Right lobe of liver (tissue), 4 donors: ENCODE measurements around the gene FAM168B.

Source experiments
- CTCF ChIP-seq, 4 donors: fragments of 200-600 bp in 3 of 4; fragments of 450-650 bp in 1 of 4; IDR thresholded peaks; one replicate each; pipeline versions ENCODE4 v1.5.1 to v1.8.0; 2016 to 2022; ENCODE audit warnings: antibody characterized with exemption in 4 of 4, mild to moderate bottlenecking in 2 of 4
- POLR2A ChIP-seq: fragments of 450-650 bp; IDR thresholded peaks from one replicate; pipeline ENCODE4 v1.6.1; 2017; ENCODE audit warnings: antibody characterized with exemption, mild to moderate bottlenecking
- donor health status: DM: no; HTN: no; CAD: no.
- donor health status: DM: no; HTN: no; CAD: no.
- donor health status: DM: no; HTN: yes; CAD: no.

DNA sequence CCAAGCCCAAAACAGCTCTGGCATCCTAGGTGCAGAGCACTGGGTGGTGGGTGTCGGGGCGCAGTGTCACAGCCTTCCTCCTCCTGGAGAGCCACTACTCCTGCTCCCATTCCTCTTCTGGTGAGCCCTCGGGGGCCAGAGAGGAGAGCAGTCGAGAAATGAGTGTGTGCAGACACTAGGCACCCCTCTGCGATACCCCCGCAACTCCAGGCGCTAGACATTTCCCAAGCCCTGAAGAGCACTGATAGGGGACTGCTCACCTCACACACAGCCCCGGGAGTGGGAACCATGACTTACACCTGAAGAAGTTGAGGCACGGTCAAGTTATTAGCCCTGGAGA lies 54.2 kb downstream of the FAM168B start:
- TF ChIP-seq CTCF (IDR thresholded peaks at IDR 0.05) (no peak), POLR2A (no peak)
